DOHH2 (cell line): ENCODE data around the gene NEUROD4.

ENCODE experiments used
- H3F3A ChIP-seq: fragments of 200-600 bp; sonication (generic), shearing (Covaris generic); 2 replicates; pipeline ENCODE4 v1.6.0; 2016; ENCODE audit warnings: antibody characterized with exemption, mild to moderate bottlenecking; ENCODE audit not compliant: control insufficient read depth, insufficient read depth
- H3K27ac ChIP-seq: fragments of 200-600 bp; sonication (generic); 2 replicates; pipeline ENCODE4 v1.5.1; 2014; ENCODE audit warnings: low read depth, mild to moderate bottlenecking, low read length, moderate library complexity
- H3K27me3 ChIP-seq: fragments of 200-600 bp; sonication (generic); 2 replicates; pipeline ENCODE4 v1.6.1; 2014; ENCODE audit warnings: mild to moderate bottlenecking, low read length, mixed read lengths; ENCODE audit not compliant: control insufficient read depth
- H3K36me3 ChIP-seq: fragments of 200-600 bp; sonication (generic); 2 replicates; pipeline ENCODE4 v1.6.1; 2014; ENCODE audit warnings: mild to moderate bottlenecking, low read length, moderate library complexity, mixed read lengths; ENCODE audit not compliant: control insufficient read depth
- H3K4me1 ChIP-seq: fragments of 200-600 bp; sonication (generic); 2 replicates; pipeline ENCODE4 v1.6.1; 2014; ENCODE audit warnings: mild to moderate bottlenecking, low read length, mixed read lengths; ENCODE audit not compliant: control insufficient read depth
- H3K4me2 ChIP-seq: fragments of 200-600 bp; sonication (generic); 2 replicates; pipeline ENCODE4 v1.6.0; 2014; ENCODE audit warnings: mild to moderate bottlenecking, low read length, moderate library complexity
- H3K4me3 ChIP-seq: fragments of 200-600 bp; sonication (generic); 2 replicates; pipeline ENCODE4 v1.5.1; 2014; ENCODE audit warnings: mild to moderate bottlenecking, low read length, mixed read lengths
- H3K79me2 ChIP-seq: fragments of 200-600 bp; sonication (generic); 2 replicates; pipeline ENCODE4 v1.6.1; 2014; ENCODE audit warnings: mild to moderate bottlenecking, low read length, mixed read lengths; ENCODE audit not compliant: control insufficient read depth
- H3K9me2 ChIP-seq: fragments of 200-600 bp; sonication (generic); replicated peaks from 2 replicates; pipeline ENCODE4 v1.6.1; 2014; ENCODE audit warnings: mild to moderate bottlenecking, low read length, mixed read lengths; ENCODE audit not compliant: control insufficient read depth
- H3K9me3 ChIP-seq: fragments of 200-600 bp; sonication (generic); 2 replicates; pipeline ENCODE4 v1.6.1; 2014; ENCODE audit warnings: antibody characterized with exemption, low read length, mixed read lengths; ENCODE audit not compliant: control insufficient read depth, insufficient read depth
- H4K20me1 ChIP-seq: fragments of 200-600 bp; sonication (generic); 2 replicates; pipeline ENCODE4 v1.6.0; 2014; ENCODE audit warnings: low read depth, mild to moderate bottlenecking, antibody characterized with exemption, low read length, moderate library complexity; ENCODE audit not compliant: control insufficient read depth, insufficient read depth
- EZH2phosphoT487 ChIP-seq: fragments of 200-600 bp; sonication (generic); IDR thresholded peaks from 2 replicates; pipeline ENCODE4 v1.6.1; 2017; ENCODE audit warnings: borderline replicate concordance, mild to moderate bottlenecking, antibody characterized with exemption, low read length, moderate library complexity, mixed read lengths
- TF ChIP-seq, protein P1 (sequence below): fragments of 200-600 bp; sonication (generic); IDR thresholded peaks from one replicate; pipeline ENCODE4 v1.5.1; 2014; ENCODE audit warnings: antibody characterized with exemption, mild to moderate bottlenecking, low read depth, low read length; ENCODE audit not compliant: poor library complexity, severe bottlenecking

The NEUROD4 gene

DNA sequence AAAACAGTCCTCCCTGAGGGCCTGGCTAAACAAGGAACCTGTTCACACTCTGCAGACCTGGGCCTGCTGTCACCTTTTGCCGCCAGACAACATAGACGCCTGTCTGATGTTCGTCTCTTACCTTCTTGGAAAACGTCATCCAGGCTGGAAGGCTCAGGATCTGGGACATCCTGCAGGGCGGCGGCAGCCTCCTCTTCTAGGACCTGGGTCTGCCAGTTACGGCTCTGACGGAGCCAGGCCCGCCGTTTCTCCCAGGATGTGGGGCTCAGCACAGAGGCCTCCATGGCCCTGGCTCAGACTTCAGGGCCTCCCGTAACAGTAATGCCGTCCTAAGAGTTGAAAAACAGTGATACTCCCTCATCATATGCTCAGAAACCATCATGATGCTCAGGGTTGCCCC, 45.5 kb upstream of the NEUROD4 start:
- Histone ChIP-seq H4K20me1 (no peaks in the 10 kb centered on the region), H3K27ac (no peak overlapping the region), H3K9me2 (no peaks in the 10 kb centered on the region), H3K36me3 (peaks cover 36% of the 10 kb centered on the region), H3K27me3 (no peaks in the 10 kb centered on the region), H3F3A (no peaks in the 10 kb centered on the region), H3K79me2 (no peaks in the 10 kb centered on the region), H3K9me3 (no peaks in the 10 kb centered on the region), H3K4me1 (peaks cover 3% of the 10 kb centered on the region; the same call in 1 of the 2 replicates), H3K4me3 (no peak overlapping the region), H3K4me2 (no peak overlapping the region)
- TF ChIP-seq, protein P1, sequence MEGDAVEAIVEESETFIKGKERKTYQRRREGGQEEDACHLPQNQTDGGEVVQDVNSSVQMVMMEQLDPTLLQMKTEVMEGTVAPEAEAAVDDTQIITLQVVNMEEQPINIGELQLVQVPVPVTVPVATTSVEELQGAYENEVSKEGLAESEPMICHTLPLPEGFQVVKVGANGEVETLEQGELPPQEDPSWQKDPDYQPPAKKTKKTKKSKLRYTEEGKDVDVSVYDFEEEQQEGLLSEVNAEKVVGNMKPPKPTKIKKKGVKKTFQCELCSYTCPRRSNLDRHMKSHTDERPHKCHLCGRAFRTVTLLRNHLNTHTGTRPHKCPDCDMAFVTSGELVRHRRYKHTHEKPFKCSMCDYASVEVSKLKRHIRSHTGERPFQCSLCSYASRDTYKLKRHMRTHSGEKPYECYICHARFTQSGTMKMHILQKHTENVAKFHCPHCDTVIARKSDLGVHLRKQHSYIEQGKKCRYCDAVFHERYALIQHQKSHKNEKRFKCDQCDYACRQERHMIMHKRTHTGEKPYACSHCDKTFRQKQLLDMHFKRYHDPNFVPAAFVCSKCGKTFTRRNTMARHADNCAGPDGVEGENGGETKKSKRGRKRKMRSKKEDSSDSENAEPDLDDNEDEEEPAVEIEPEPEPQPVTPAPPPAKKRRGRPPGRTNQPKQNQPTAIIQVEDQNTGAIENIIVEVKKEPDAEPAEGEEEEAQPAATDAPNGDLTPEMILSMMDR = no peak
- no peak for TF ChIP-seq EZH2phosphoT487

DNA sequence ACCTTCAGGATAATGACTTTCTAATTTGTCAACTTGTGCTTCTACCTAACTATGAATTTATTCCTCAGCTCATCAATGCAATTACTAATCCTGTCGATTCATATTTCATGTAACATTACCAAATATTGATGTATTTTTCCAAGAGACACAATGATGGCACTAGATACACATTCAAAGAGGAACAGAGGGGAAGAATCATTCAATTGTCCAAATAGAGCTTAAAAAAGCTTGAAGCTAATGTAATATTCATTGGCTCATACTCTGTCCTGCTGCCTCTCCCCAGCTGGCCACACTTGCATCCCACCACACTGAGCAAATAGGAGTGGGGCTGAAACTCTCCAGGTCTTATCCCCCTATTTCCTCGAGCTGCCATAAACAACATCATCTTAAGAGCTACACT, 44.5 kb upstream of the NEUROD4 start:
- H3K9me3 ChIP-seq = no peaks in the 10 kb centered on the region
- TF ChIP-seq, protein P1 = no peak
- TF ChIP-seq EZH2phosphoT487 = no peak
- no peaks in the 10 kb centered on the region for H3F3A ChIP-seq
- no peaks in the 10 kb centered on the region for H4K20me1 ChIP-seq
- H3K4me3 ChIP-seq = no peak overlapping the region
- H3K9me2 ChIP-seq = no peaks in the 10 kb centered on the region
- peaks cover 3% of the 10 kb centered on the region; the same call in 1 of the 2 replicates for H3K4me1 ChIP-seq
- H3K79me2 ChIP-seq = 0 out of 2 replicates have a peak, but pooled peaks cover 1% of the 10 kb centered on the region
- H3K27ac ChIP-seq = no peak overlapping the region
- peaks cover 46% of the 10 kb centered on the region for H3K36me3 ChIP-seq
- no peak overlapping the region for H3K4me2 ChIP-seq
- no peaks in the 10 kb centered on the region for H3K27me3 ChIP-seq

DNA sequence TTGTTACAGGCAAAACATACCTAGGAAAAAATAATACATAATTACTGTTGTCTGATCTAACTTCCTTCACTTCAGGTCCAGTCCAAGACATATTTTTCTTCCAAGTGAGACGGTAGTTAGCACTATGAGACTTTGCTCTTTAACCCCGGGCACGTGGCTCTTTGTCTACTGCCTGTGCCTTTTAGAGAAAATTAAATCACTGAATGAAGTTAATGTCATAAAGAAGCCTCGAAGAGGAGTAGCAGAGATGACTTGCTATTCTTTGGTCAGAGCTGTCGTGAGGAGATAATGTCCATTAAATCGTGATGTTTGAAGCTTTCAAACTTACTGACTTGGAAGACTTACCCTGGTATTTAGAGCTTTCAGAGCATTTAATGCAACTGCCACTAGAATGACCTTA, 43.9 kb upstream of the NEUROD4 start:
- TF ChIP-seq, protein P1 = no peak
- no peak for TF ChIP-seq EZH2phosphoT487
- no peak overlapping the region for H3K4me2 ChIP-seq

DNA sequence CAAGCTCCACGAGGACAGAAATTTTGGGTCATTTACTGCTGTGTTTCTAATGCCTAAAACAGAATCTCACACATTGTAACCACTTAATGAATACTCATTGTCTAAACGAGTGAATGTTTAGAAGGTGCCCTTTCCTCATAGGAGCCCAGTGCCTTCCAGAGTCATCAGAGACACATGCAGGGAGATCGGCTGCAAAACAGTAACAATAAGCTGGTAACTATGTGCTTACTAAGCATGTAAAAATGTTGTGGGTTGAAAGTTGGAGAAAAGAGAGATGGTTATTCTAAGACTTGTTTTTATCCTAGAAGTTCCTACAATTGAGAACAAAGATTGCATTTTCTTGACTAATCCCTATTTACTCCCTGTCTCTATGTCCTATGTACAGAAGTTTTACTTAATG, 42.6 kb upstream of the NEUROD4 start:
- Histone ChIP-seq H3K9me3 (no peaks in the 10 kb centered on the region), H3F3A (no peaks in the 10 kb centered on the region), H3K79me2 (peaks cover 9% of the 10 kb centered on the region), H3K4me3 (no peak overlapping the region), H3K4me1 (peaks cover 9% of the 10 kb centered on the region), H3K27me3 (no peaks in the 10 kb centered on the region), H3K9me2 (no peaks in the 10 kb centered on the region), H3K4me2 (no peak overlapping the region), H3K36me3 (peaks cover 54% of the 10 kb centered on the region), H3K27ac (no peak overlapping the region), H4K20me1 (no peaks in the 10 kb centered on the region)
- TF ChIP-seq EZH2phosphoT487 = no peak
- TF ChIP-seq, protein P1 = no peak

More for the DNA sequence above, 43.9 kb upstream of the NEUROD4 start:
- Histone ChIP-seq H3K4me3 (no peak overlapping the region), H3K4me1 (peaks cover 3% of the 10 kb centered on the region; the same call in 1 of the 2 replicates), H3K27ac (no peak overlapping the region), H4K20me1 (no peaks in the 10 kb centered on the region), H3K27me3 (no peaks in the 10 kb centered on the region), H3F3A (no peaks in the 10 kb centered on the region), H3K9me3 (no peaks in the 10 kb centered on the region), H3K9me2 (no peaks in the 10 kb centered on the region), H3K79me2 (0 out of 2 replicates have a peak, but pooled peaks cover 2% of the 10 kb centered on the region), H3K36me3 (peaks cover 52% of the 10 kb centered on the region)
